NCI-H2171 (cell line): Measurements from ENCODE around the gene DMRTC2.

Source experiments
- DNase-seq: peaks from one replicate; lab custom pipeline; 2025; lab: John Stamatoyannopoulos, UW

Gene DMRTC2

GRCh38 chr19:41845001-41845050 lies at the start of gene DMRTC2:
Gene DMRTC2 (plus strand): TSS chr19:41845042. CDS start chr19:41847429, 2,387 bp downstream.
- DNase-seq: no peak

GRCh38 chr19:41796362-41796761 lies 48.5 kb upstream of the DMRTC2 start, which contains the start of gene CEACAM3:
Gene CEACAM3 (plus strand): TSS chr19:41796587. CDS start chr19:41796678, 91 bp downstream.
- DNase-seq: no peak

GRCh38 chr19:41796901-41797300 lies 47.9 kb upstream of the DMRTC2 start:
- DNase-seq: no peak

GRCh38 chr19:41799444-41800000 lies 45.3 kb upstream of the DMRTC2 start:
- no peak for DNase-seq

- DNase-seq: no peak
These were observed 43.8 kb upstream of the DMRTC2 start for GRCh38 chr19:41801031-41801430.

GRCh38 chr19:41801792-41802211 lies 43.0 kb upstream of the DMRTC2 start:
- DNase-seq: no peak

GRCh38 chr19:41802770-41803169 lies 42.1 kb upstream of the DMRTC2 start:
- DNase-seq: no peak

GRCh38 chr19:41804336-41804735 lies 40.5 kb upstream of the DMRTC2 start:
- DNase-seq: no peak

GRCh38 chr19:41807176-41807575 lies 37.7 kb upstream of the DMRTC2 start:
- DNase-seq: no peak

- no peak for DNase-seq
These were observed 35.9 kb upstream of the DMRTC2 start for GRCh38 chr19:41808663-41809566.

- no peak for DNase-seq
These were observed 34.5 kb upstream of the DMRTC2 start for GRCh38 chr19:41810301-41810700.

GRCh38 chr19:41811036-41811435 lies 33.8 kb upstream of the DMRTC2 start:
- no peak for DNase-seq

GRCh38 chr19:41811981-41812380 lies 32.9 kb upstream of the DMRTC2 start:
- DNase-seq: no peak

- DNase-seq: no peak
These were observed 30.9 kb upstream of the DMRTC2 start for GRCh38 chr19:41813911-41814310.

GRCh38 chr19:41815301-41815700 lies 29.5 kb upstream of the DMRTC2 start:
- DNase-seq: no peak

GRCh38 chr19:41816761-41817160 lies 28.1 kb upstream of the DMRTC2 start:
- no peak for DNase-seq

- DNase-seq: peak; percentile 3
These were observed 23.7 kb upstream of the DMRTC2 start for GRCh38 chr19:41821003-41821735.

- DNase-seq: no peak
These were observed 6.7 kb upstream of the DMRTC2 start for GRCh38 chr19:41837981-41838708.

- no peak for DNase-seq
These were observed 5.6 kb upstream of the DMRTC2 start for GRCh38 chr19:41839211-41839610.

- DNase-seq: no peak
These were observed 1.5 kb upstream of the DMRTC2 start for GRCh38 chr19:41843371-41843770.

GRCh38 chr19:41844601-41845000 lies 241 bp upstream of the DMRTC2 start, which contains the start of gene LYPD4:
Gene LYPD4 (minus strand): TSS chr19:41844683. CDS start chr19:41839285, 5,398 bp downstream.
- DNase-seq: no peak

- no peak for DNase-seq
These were observed 279 bp downstream of the DMRTC2 start for GRCh38 chr19:41845051-41845590.
